Measurements from ENCODE around the gene SNX18.
"Not testable (repeated sequence)": the region's sequence is repeated elsewhere in the genome, so short reads cannot be mapped to it uniquely, and the experiment has no call there.

The SNX18 gene

GRCh38 chr5:54519509-54519876 is 1.9 kb downstream of the SNX18 start:
- DNase-seq: no peak

- no peak for DNase-seq
Measured at GRCh38 chr5:54520438-54520846, 2.9 kb downstream of the SNX18 start.

DNA sequence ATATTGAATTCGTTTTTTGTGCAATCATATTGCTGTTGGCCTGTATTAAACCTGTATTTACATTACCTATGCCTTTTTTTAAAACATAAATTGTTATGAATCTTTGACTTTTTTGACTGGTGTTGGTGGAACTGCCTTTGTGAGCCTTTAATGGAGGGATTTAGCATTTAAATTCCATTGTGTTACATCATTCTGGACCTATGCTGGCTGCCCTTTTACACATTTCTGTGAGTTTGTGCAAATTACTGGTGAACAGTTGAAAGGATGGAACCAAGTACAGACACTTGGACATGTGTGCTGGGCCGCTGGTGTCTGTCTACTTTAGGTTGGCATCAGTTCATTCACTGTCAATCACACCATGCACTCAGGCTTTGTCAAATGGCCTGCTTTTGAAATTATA is 3.4 kb downstream of the SNX18 start:
- DNase-seq: no peak

DNA sequence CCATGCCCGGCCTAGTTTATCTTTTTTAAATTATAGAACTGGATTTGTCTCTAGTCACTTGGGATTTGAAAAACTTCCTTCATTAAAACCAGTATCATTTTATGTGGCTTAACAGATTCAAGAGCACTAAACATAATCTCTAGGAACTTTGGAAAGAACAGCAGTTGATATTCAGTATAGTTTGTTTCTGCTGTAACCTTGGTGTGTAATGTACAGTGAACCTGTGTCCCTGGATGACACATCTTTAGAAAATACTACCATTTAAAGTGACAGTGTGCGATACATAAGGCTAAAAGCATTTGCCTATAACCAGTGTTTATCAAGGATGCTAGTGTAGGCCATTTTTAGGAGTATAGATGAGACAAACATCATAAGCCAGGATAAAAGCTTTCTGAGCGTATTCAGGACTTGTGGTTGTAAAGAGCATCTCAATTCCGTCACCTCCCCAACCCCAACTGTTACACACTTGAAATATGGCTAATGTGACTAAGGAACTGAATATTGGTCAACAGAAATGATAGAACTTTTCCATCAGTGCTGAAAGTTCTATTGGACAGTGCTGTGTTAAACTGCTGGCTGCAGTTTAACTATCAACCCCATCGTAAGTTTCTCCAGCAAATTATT is 4.4 kb downstream of the SNX18 start:
- no peak for DNase-seq

DNA sequence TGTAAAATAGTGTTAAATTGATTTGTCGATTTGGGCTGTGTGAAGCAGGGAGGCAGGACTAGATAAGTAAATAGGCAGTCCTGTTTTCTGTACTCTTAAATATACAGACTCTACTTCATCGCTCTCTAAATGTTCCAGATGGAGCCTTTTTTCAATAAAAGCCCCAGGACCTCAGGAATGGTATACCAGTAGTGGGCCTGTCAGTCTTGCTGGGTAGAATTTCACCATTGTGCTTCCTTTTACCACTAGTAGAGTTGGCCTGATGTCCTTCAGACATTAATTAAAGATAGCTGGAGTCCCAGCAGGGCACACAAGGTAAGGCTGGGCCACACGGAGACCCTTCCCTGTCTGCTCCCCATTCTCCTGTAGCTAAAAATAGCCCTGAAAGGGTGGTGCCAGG is 6.0 kb downstream of the SNX18 start:
- no peak for DNase-seq

- DNase-seq: no peak
Measured at GRCh38 chr5:54524082-54524481, 6.5 kb downstream of the SNX18 start.

GRCh38 chr5:54524704-54525103 is 7.1 kb downstream of the SNX18 start:
- no peak for DNase-seq

GRCh38 chr5:54525261-54525660 is 7.7 kb downstream of the SNX18 start:
- DNase-seq: no peak

DNA sequence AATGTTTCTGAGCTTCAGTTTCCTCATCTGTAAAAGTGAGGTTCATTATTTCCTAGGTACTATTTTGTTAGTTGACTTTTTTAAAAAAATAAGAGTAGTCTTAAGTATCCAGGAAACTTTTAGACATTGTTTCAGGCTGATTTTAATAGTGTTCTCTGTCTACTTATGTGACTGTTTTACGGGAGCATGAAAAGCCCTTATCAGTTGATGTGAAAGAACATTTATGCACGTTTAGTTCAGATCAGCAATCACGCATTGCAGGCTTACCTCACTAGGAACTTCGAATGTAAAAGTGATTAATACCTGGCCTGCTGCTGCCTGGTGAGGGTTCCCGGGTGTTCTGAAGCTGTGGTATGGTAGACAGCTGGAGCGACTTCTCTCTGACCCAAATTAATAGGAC is 8.1 kb downstream of the SNX18 start:
- no peak for DNase-seq

DNA sequence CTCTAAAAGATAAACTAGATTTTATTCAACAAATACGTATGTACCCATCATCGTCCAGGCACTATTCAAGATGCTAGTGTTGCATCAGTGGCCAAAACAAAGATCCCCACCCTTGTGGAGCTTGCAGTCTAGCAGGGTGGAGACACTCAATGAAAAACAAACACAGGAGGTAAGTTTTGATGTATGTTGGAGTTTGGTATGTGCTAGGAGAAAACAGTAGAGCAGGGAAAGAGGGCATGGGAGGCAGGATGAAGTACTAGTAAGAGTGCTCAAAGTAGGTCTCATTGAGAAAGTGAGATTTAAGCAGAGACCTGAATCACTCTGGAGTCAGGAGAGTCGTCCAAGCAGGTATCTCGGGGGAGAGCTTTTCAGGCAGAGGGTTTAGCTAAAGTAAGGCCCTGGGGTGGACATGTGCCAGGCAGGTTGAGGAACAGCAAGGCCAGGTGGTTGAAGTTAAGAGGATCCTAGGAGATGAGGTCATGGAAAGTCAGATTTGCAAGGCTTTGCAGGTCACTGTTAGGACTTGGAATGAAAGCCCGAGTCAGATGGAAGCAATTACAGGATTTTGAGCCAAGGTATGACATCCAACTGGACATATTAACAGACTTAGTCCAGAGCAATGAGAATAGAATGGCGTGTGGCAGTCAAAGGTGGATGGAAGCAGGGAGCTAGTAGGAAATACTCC is 9.2 kb downstream of the SNX18 start:
- DNase-seq: no peak

GRCh38 chr5:54528633-54529209 is 11.2 kb downstream of the SNX18 start:
- no peak for DNase-seq

- DNase-seq: no peak
Measured at GRCh38 chr5:54529565-54529964, 12.0 kb downstream of the SNX18 start.

- no peak for DNase-seq
Measured at GRCh38 chr5:54531546-54531945, 14.0 kb downstream of the SNX18 start.

GRCh38 chr5:54533541-54534190 is 16.1 kb downstream of the SNX18 start:
- no peak for DNase-seq

DNA sequence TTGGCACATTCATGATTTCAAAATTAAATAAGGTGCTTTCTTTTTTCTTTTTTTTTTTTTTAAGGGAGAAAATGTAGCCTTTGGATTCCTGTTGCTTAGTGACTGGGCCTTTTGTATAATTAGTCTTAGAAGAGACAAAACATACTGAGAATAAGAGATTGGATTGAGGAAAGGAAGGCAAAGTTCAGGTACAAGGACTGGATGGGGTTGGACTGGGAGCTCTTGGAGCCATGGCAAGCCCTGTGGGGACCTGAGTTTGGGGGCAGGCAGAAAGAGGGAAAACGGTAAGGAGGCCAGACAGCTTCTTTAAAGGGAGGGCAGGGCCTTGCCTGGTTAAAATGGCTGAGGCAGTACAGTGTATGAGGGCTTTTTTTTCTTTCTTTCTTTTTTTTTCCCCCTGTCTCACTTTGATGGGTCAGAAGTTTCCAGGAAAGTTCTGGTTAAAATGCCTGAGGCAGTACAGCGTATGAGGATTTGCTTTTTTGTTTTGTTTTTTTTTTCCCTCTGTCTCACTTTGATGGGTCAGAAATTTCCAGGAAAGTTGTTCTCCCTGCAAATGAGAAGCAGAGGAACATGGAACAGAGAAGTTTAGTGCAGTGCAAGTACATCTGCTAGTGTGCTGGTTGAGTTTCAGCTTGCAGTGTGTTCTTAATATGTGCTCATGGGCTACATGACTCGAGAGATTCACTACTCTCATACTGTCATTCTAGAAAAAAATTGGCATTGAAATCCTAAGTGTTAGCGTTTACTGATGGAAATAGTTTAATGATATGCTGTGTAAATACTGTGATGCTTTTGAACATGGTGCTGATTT is 16.8 kb downstream of the SNX18 start:
- DNase-seq: no peak

GRCh38 chr5:54535149-54535844 is 17.7 kb downstream of the SNX18 start:
- no peak for DNase-seq

GRCh38 chr5:54536375-54536774 is 18.8 kb downstream of the SNX18 start:
- DNase-seq: not testable (repeated sequence)

GRCh38 chr5:54536861-54537260 is 19.3 kb downstream of the SNX18 start:
- DNase-seq: not testable (repeated sequence)

DNA sequence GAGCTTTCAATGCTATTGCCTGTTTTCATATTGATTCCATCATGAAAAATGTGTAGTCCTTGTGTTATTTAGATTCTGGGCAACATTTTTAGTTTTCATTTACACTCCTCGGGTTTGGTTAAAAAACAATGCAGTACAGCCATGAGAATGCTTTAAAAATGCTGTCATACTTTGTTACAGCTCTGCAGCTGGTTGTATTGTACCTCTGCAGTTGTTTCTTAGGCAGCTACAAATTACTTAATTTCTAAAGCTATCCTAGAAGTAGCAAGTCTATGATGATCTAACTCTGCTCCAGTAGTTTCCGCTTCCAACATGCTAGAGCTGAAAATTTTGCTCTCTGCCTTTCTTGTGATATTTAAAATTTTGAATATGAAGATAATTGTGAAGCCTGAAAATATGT is 20.2 kb downstream of the SNX18 start:
- DNase-seq: no peak

DNA sequence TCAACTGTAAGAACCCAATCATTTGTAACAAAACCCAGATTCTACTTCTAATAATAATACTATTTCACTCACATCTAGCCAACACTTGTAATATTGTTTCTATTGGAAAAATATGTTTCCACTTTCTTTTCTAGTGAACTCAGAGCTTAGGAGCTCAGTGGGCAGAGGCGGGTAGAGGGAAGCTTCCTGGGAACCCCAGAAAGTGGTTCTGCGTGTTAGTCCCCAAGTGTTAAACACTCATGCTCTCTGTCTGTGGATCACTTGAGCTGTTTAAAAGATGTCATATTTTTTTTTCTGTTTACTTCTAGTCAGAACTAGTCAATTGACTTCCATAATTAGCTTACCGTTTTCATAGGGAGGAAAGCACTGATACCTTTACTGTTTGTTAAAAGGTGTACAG is 20.6 kb downstream of the SNX18 start:
- no peak for DNase-seq

DNA sequence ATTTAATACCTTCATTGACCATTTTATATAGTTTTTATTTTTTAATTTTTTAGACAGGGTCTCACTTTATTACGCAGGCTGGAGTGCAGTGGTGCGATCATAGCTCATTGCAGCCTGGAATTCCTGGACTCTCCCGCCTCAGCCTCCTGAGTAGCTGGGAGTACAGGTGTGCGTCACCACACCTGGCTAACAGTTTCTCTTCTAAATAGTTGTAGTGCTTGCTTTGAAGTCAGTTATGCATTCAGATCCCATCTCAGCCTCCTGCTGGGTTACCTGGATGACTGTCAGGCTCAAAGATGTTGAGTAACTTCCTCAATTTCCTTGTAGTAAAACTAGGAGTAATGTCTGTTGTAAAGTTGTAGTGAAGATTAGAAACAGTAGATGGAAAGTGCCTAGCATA is 21.4 kb downstream of the SNX18 start:
- no peak for DNase-seq

DNA sequence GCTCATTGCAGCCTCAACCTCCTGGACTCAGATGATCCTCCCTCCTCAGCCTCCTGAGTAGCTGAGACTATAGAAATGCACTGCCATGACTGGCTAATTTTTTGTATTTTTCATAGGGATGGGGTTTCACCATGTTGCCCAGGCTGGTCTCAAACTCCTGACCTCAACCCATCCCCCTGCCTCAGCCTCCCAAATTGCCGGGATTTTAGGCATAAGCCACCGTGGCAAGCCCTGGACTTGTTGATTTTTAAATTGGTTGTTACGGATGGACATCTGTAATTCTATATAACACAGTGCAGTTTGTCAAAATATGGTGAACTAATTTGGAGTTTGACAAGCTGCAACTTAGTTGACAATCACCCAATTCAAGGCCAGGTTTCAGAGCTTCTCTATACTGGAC is 22.7 kb downstream of the SNX18 start:
- DNase-seq: no peak
